Heart left ventricle (tissue), 16 donors: Measurements from ENCODE around the gene ERBB4. TPM values are rescaled to one million over a fixed set of nuclear protein-coding genes. Genes with fewer than 3 reads are reported as not detected.

Source experiments
- ATAC-seq, 4 donors: fragments of 200-7000 bp; cut with Tn5 transposase; one replicate each; pipeline ENCODE4 v1.9.1; 2020 to 2022; ENCODE audit warnings: moderate library complexity in 4 of 4, mild to moderate bottlenecking in 3 of 4, moderate number of reproducible peaks in 1 of 4
- DNase-seq, 5 donors: peaks; one replicate each; pipeline ENCODE4 v3.0.0-alpha.2; 2020
- H3K27ac ChIP-seq, 12 donors: fragments of 200-600 bp; sonication (generic) in 4 of 12; one replicate each; pipeline versions ENCODE4 v1.5.0 to v1.8.0; 2016 to 2022; ENCODE audit warnings: mild to moderate bottlenecking in 2 of 12
- H3K27me3 ChIP-seq, 9 donors: fragments of 200-600 bp; sonication (generic) in 2 of 9; one replicate each; pipeline versions ENCODE4 v1.5.1 to v1.8.0; 2016 to 2022; ENCODE audit warnings: mild to moderate bottlenecking in 3 of 9
- H3K36me3 ChIP-seq, 9 donors: fragments of 200-600 bp; sonication (generic) in 2 of 9; one replicate each; pipeline versions ENCODE4 v1.5.0 to v1.8.0; 2018 to 2022; ENCODE audit warnings: mild to moderate bottlenecking in 2 of 9
- H3K4me1 ChIP-seq, 12 donors: fragments of 200-600 bp; sonication (generic) in 4 of 12; one replicate each; pipeline versions ENCODE4 v1.5.0 to v1.8.0; 2016 to 2022; ENCODE audit warnings: mild to moderate bottlenecking in 3 of 12
- H3K4me3 ChIP-seq, 12 donors: fragments of 200-600 bp; sonication (generic) in 4 of 12; one replicate each; pipeline versions ENCODE4 v1.5.0 to v1.8.0; 2017 to 2022; ENCODE audit warnings: mild to moderate bottlenecking in 9 of 12, moderate library complexity in 4 of 12
- H3K9me3 ChIP-seq, 12 donors: fragments of 200-600 bp; sonication (generic) in 4 of 12; one replicate each; pipeline versions ENCODE4 v1.5.0 to v1.8.0; 2016 to 2022; ENCODE audit warnings: mild to moderate bottlenecking in 1 of 12
- CTCF ChIP-seq, 12 donors: fragments of 200-600 bp; sonication (generic) in 4 of 12; IDR thresholded peaks; one replicate each; pipeline versions ENCODE4 v1.5.0 to v1.8.0; 2018 to 2022; ENCODE audit warnings: antibody characterized with exemption in 12 of 12, mild to moderate bottlenecking in 5 of 12
- POLR2A ChIP-seq, 2 donors: fragments of 450-650 bp; IDR thresholded peaks; one replicate each; pipeline ENCODE4 v1.6.1; 2017; ENCODE audit warnings: antibody characterized with exemption in 2 of 2, mild to moderate bottlenecking in 2 of 2, moderate library complexity in 2 of 2
- WGBS, 4 donors: extraction: QIAGEN DNeasy Blood & Tissue Kit in 2 of 4; methylation state at CpG; one replicate each; pipeline versions ENCODE4 v1.1.5 to v1.1.7; 2013 to 2018; 5-methylcytosine and 5-hydroxymethylcytosine counted together
- intact Hi-C, 10 donors: fragments of 100-400 bp; cut with DNase I; formaldehyde crosslinking; loops; one replicate each; pipeline versions ENCODE4 v1.11.1 to v1.14.2; 2022
- polyA plus RNA-seq, 2 donors: library from polyadenylated mRNA; stranded (reverse); fragments of 200-250 nt; gene quantifications; one replicate each; pipeline ENCODE4 v1.2.3, GENCODE V29; 2013
- total RNA-seq, 9 donors: library from RNA; depleted of rRNA in 2 of 9; stranded (reverse); fragments of >200 nt in 2 of 9; fragmentation: NEBNext Ultra II Directional in 3 of 9; extraction: Animal tissue kit (Norgen Biotek cat#: 25700) in 3 of 9; gene quantifications; one replicate each; pipeline versions ENCODE4 v1.1.0 to v1.2.4, GENCODE V29; 2016 to 2023
- donor health status: ischemic (EF 13 %, LVEDD 7.1; RV severe dilation, severe dysfunction).
- donor health status: healthy with polysubstance abuse.
- donor health status: DM: no; HTN: yes; CAD: no.
- donor health status: DM: no; HTN: no; CAD: no.
- donor health status: ischemic (EF 25% LVEDD 6.9; RV normal size, moderate dysfunction).
- donor health status: ischemic (EF 25% LVEDD 5.7; RV mildly dilated, moderate dysfunction).
- donor health status: healthy.
- donor health status: DM: yes; HTN: yes; CAD: no.
- donor health status: ischemic (EF 35%, LVEDD 5.7; RV mildly dilated, moderate dysfunction).
- donor health status: nonischemic (EF 11% LVEDD 7.7; RV severe dilation, severe dysfunction).
- donor health status: DM: yes; HTN: yes; CAD: no.
- donor health status: PGD.
- donor health status: ischemic (EF 29% LVEDD 5.4; RV normal size, mild dysfunction).
- donor health status: nonischemic (EF 23%, LVEDD 6.1; RV moderate dilation, normal function).

ERBB4 gene
- total and polyA plus RNA-seq, 11 donors: 1.3 to 29.5 (median 11.7) TPM

DNA sequence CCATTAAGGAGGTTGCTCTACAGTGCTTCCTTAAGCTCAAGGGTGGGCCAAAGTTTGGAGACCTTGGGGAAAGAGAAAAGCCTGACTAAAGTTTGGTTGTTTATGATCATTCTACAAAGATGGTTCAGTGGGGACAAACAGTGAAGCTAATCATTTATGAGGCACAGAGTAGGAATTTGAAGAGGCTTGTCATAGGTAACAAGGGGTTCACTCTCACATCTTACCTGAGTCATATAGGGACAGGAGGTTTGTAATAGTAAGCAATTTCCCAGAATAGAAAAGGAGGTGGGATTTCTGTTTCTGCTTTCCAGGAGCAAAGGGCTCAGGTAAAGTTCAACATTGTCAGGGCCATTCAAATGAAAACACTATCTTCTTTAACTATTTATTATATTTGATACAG, 1194.3 kb downstream of the ERBB4 start:
- Histone ChIP-seq H3K4me1 (no peaks in the 10 kb centered on the region), H3K27ac (no peak overlapping the region), H3K27me3 (no peaks in the 10 kb centered on the region), H3K9me3 (peaks cover 0 to 8% (median 0%) of the 10 kb centered on the region in 12 donors), H3K36me3 (no peaks in the 10 kb centered on the region), H3K4me3 (no peak overlapping the region)
- intact Hi-C loops: no loop called here
- ATAC-seq (no peak), DNase-seq (no peak)
- TF ChIP-seq POLR2A (IDR thresholded peaks at IDR 0.05) (no peak), CTCF (IDR thresholded peaks at IDR 0.05) (no peak)

DNA sequence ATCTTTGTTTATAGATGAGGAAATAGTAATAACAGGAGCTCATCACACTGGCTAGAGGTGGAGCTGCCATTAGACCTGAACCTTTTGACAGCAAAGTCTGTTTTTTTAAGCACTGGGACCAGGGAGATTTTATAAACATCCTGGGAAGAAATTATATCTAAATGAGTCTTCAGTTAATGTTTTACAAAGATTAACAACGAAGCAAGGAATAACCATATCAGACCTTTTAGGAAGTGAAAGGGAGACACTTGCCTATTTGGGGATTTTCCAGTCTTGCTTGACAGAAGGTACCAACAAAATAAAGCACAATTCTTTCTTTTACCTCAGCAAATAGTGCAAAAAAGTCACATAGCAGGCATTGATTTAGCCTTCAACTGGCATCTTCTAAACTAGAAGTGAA, 1205.2 kb downstream of the ERBB4 start:
- intact Hi-C loops: no loop called here
- 24 to 44% (median 28%) methylated on average over 1 of the region's 1 CpG for WGBS, 4 donors
- ATAC-seq (no peak), DNase-seq (no peak)
- H3K27ac ChIP-seq: no peak overlapping the region
- no peaks in the 10 kb centered on the region for H3K36me3 ChIP-seq
- H3K27me3 ChIP-seq: no peaks in the 10 kb centered on the region
- no peaks in the 10 kb centered on the region for H3K4me1 ChIP-seq
- TF ChIP-seq POLR2A (IDR thresholded peaks at IDR 0.05): no peak
- no peak for TF ChIP-seq CTCF (IDR thresholded peaks at IDR 0.05)
- no peak overlapping the region for H3K4me3 ChIP-seq
- no peaks in the 10 kb centered on the region for H3K9me3 ChIP-seq

DNA sequence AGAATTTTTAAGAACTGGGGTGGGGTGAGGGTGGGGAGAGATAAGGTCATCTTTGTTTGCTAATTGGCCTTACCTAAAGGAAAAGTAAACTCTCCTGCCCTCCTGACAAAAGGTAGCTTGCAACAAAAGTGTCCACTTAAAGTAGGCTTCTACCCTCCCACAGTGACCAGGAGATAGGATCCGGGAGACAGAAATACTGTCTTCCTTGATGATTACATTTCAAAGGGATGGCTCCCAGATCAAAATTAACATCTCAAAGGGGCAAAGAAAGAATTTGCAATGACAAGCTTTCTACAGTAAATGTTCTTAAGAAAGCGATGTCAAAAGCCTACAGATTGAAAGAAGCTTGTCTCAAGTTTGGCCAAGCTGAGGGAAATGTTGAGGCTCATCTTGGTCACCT, 1206.9 kb downstream of the ERBB4 start:
- Histone ChIP-seq H3K4me3 (no peak overlapping the region), H3K9me3 (no peaks in the 10 kb centered on the region), H3K27ac (no peak overlapping the region), H3K27me3 (no peaks in the 10 kb centered on the region), H3K36me3 (no peaks in the 10 kb centered on the region), H3K4me1 (no peaks in the 10 kb centered on the region)
- WGBS, 4 donors: 35 to 46% (median 41%) methylated on average over 2 of the region's 2 CpGs
- no peak for DNase-seq
- TF ChIP-seq POLR2A (IDR thresholded peaks at IDR 0.05): no peak
- TF ChIP-seq CTCF (IDR thresholded peaks at IDR 0.05): no peak
- intact Hi-C loops: no loop called here
- ATAC-seq: no peak

DNA sequence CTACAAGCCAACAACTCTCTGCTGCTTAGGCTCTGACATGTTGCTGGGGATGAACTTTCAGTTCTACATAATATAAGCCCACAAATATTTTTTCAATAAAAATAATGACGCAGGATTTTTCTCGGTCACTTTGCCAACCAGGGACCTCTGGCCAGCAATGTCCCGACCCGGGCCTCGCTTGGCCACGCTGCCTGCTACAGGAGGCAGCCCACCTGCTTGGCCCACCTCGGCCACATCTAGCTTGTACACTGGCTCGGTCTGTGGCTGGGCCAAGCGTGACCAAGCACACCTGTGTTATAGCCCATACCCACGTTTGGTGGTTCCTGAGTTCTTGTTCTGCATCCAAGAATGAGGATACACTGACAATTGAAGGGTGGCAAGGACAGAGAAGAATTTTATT, 1208.7 kb downstream of the ERBB4 start:
- DNase-seq (no peak), ATAC-seq (no peak)
- H3K4me1 ChIP-seq: no peaks in the 10 kb centered on the region
- H3K4me3 ChIP-seq: no peak overlapping the region
- intact Hi-C loops: no loop called here
- WGBS, 4 donors: 79 to 92% (median 87%) methylated on average over 9 to 10 of the region's 10 CpGs
- H3K27ac ChIP-seq: no peak overlapping the region
- no peaks in the 10 kb centered on the region for H3K9me3 ChIP-seq
- H3K36me3 ChIP-seq: no peaks in the 10 kb centered on the region
- no peak for TF ChIP-seq POLR2A (IDR thresholded peaks at IDR 0.05)
- no peak for TF ChIP-seq CTCF (IDR thresholded peaks at IDR 0.05)
- no peaks in the 10 kb centered on the region for H3K27me3 ChIP-seq
